Fibroblast of lung (primary cell): ENCODE measurements around the gene EML1. TPM values are rescaled to one million over a fixed set of nuclear protein-coding genes. Genes with fewer than 3 reads are reported as not detected.

Experiments
- DNase-seq, 2 donors: peaks; one replicate each; pipeline versions ENCODE4 v3.0.0 to v3.0.0-alpha.2; 2010; ENCODE audit warnings: low read depth in 2 of 2
- H2AFZ ChIP-seq: 2 replicates; pipeline ENCODE4 v1.5.1; 2012; ENCODE audit warnings: low read length, control low read depth, inconsistent platforms
- H3K27ac ChIP-seq: 2 replicates; pipeline ENCODE4 v1.5.1; 2011; ENCODE audit warnings: low read length, control low read depth; ENCODE audit not compliant: insufficient read depth
- H3K27me3 ChIP-seq: 2 replicates; pipeline ENCODE4 v1.5.1; 2011; ENCODE audit warnings: mild to moderate bottlenecking, low read length; ENCODE audit not compliant: control insufficient read depth, insufficient read depth
- H3K36me3 ChIP-seq: 2 replicates; pipeline ENCODE4 v1.5.1; 2011; ENCODE audit warnings: low read length; ENCODE audit not compliant: control insufficient read depth, insufficient read depth
- H3K4me1 ChIP-seq: 2 replicates; pipeline ENCODE4 v1.5.1; 2011; ENCODE audit warnings: low read length; ENCODE audit not compliant: control insufficient read depth, insufficient read depth; ENCODE audit errors: extremely low read depth
- H3K4me2 ChIP-seq: 2 replicates; pipeline ENCODE4 v1.5.1; 2011; ENCODE audit warnings: low read length, control low read depth; ENCODE audit not compliant: insufficient read depth; ENCODE audit errors: extremely low read depth
- H3K4me3 ChIP-seq, 4 experiments: fragments of 200-600 bp in 1 of 4; sonication (generic) in 1 of 4; replicated peaks in 1 of 4; 2 replicates each; pipeline ENCODE4 v1.5.1; 2011 to 2016; ENCODE audit warnings: low read length in 4 of 4, low read depth in 3 of 4, mild to moderate bottlenecking in 3 of 4, control low read depth in 2 of 4, inconsistent platforms in 1 of 4, mixed read lengths in 1 of 4; ENCODE audit not compliant: insufficient read depth in 1 of 4; ENCODE audit errors: control extremely low read depth in 1 of 4
- H3K79me2 ChIP-seq: 2 replicates; pipeline ENCODE4 v1.5.1; 2012; ENCODE audit warnings: mild to moderate bottlenecking, low read length, inconsistent platforms; ENCODE audit not compliant: control insufficient read depth, insufficient read depth
- H3K9ac ChIP-seq: 2 replicates; pipeline ENCODE4 v1.5.1; 2011; ENCODE audit warnings: mild to moderate bottlenecking, low read length, control low read depth; ENCODE audit not compliant: insufficient read depth
- H3K9me3 ChIP-seq: 2 replicates; pipeline ENCODE4 v1.5.1; 2012; ENCODE audit warnings: low read depth, low read length; ENCODE audit not compliant: control insufficient read depth, insufficient read depth
- H4K20me1 ChIP-seq: 2 replicates; pipeline ENCODE4 v1.5.1; 2011; ENCODE audit warnings: low read length; ENCODE audit not compliant: control insufficient read depth, insufficient read depth; ENCODE audit errors: extremely low read depth
- CTCF ChIP-seq, 2 donors: IDR thresholded peaks in 1 of 2; conservative IDR thresholded peaks in 1 of 2; 1 replicate in 1 of 2; 2 replicates in 1 of 2; pipeline ENCODE4 v1.5.1; 2011 to 2012; ENCODE audit warnings: low read length in 2 of 2, control low read depth in 1 of 2, inconsistent platforms in 1 of 2, low read depth in 1 of 2, mild to moderate bottlenecking in 1 of 2
- EZH2 ChIP-seq: IDR thresholded peaks from 2 replicates; pipeline ENCODE4 v1.5.1; 2012; ENCODE audit warnings: low read length, control low read depth, mild to moderate bottlenecking; ENCODE audit errors: missing control alignments
- polyA plus RNA-seq, 2 donors: library from polyadenylated mRNA; depleted of rRNA in 1 of 2; stranded (reverse) in 1 of 2; unstranded in 1 of 2; fragments of >200 nt; gene quantifications; 2 replicates each; pipeline ENCODE4 v1.2.1, GENCODE V29; 2011 to 2012; ENCODE audit warnings: missing spikeins in 1 of 2
- total RNA-seq: library from RNA; depleted of rRNA; stranded (reverse); fragments of >200 nt; gene quantifications from 2 replicates; pipeline ENCODE4 v1.2.1, GENCODE V29; 2014

EML1 gene
- total and polyA plus RNA-seq, 2 donors (not counting 1 experiment from before 2014, with no cell fraction given) = 22.4 to 74.5 TPM

- H3K36me3 ChIP-seq = no peaks in the 10 kb centered on the region
Measured at GRCh38 chr14:99865408-99865807, 72.2 kb downstream of the EML1 start.

GRCh38 chr14:99870617-99871016 lies 77.4 kb downstream of the EML1 start:
- H3K27ac ChIP-seq = no peak overlapping the region
- no peak overlapping the region for H3K4me3 ChIP-seq
- TF ChIP-seq CTCF (conservative IDR thresholded peaks at IDR 0.05 in 1 of 2, IDR thresholded peaks at IDR 0.05 in 1 of 2; ENCODE audit: low read depth in 1 of 2, low read length in 2 of 2) (no peak), EZH2 (no peak)
- no peak for DNase-seq
- no peaks in the 10 kb centered on the region for H3K4me1 ChIP-seq
- H4K20me1 ChIP-seq = no peaks in the 10 kb centered on the region
- no peak overlapping the region for H2AFZ ChIP-seq
- no peaks in the 10 kb centered on the region for H3K9me3 ChIP-seq
- no peaks in the 10 kb centered on the region for H3K27me3 ChIP-seq
- no peaks in the 10 kb centered on the region for H3K36me3 ChIP-seq
- no peak overlapping the region for H3K4me2 ChIP-seq
- no peak overlapping the region for H3K9ac ChIP-seq
- H3K79me2 ChIP-seq = no peaks in the 10 kb centered on the region

More at GRCh38 chr14:99865408-99865807, 72.2 kb downstream of the EML1 start:
- H4K20me1 ChIP-seq = no peaks in the 10 kb centered on the region
- H2AFZ ChIP-seq = no peak overlapping the region
- H3K4me2 ChIP-seq = no peak overlapping the region
- H3K9ac ChIP-seq = no peak overlapping the region
- H3K4me1 ChIP-seq = peaks cover 2% of the 10 kb centered on the region
- no peaks in the 10 kb centered on the region for H3K9me3 ChIP-seq
- no peaks in the 10 kb centered on the region for H3K79me2 ChIP-seq
- DNase-seq = no peak
- no peak overlapping the region for H3K4me3 ChIP-seq
- TF ChIP-seq CTCF (conservative IDR thresholded peaks at IDR 0.05 in 1 of 2, IDR thresholded peaks at IDR 0.05 in 1 of 2; ENCODE audit: low read depth in 1 of 2, low read length in 2 of 2) (no peak), EZH2 (no peak)
- no peaks in the 10 kb centered on the region for H3K27me3 ChIP-seq
- no peak overlapping the region for H3K27ac ChIP-seq

- no peaks in the 10 kb centered on the region for H3K9me3 ChIP-seq
- no peak overlapping the region for H3K27ac ChIP-seq
- H3K4me1 ChIP-seq = no peaks in the 10 kb centered on the region
- no peak overlapping the region for H3K4me2 ChIP-seq
- H3K27me3 ChIP-seq = no peaks in the 10 kb centered on the region
- DNase-seq = no peak
- TF ChIP-seq CTCF (conservative IDR thresholded peaks at IDR 0.05 in 1 of 2, IDR thresholded peaks at IDR 0.05 in 1 of 2; ENCODE audit: low read depth in 1 of 2, low read length in 2 of 2) = no peak
- no peaks in the 10 kb centered on the region for H3K36me3 ChIP-seq
- no peak overlapping the region for H2AFZ ChIP-seq
- H3K79me2 ChIP-seq = no peaks in the 10 kb centered on the region
- H3K9ac ChIP-seq = no peak overlapping the region
- no peaks in the 10 kb centered on the region for H4K20me1 ChIP-seq
- H3K4me3 ChIP-seq = no peak overlapping the region
Measured at GRCh38 chr14:99871771-99872170, 78.6 kb downstream of the EML1 start.
